Measurements from ENCODE around the gene RASA1. TPM values are rescaled to one million over a fixed set of nuclear protein-coding genes. Genes with fewer than 3 reads are reported as not detected.

The RASA1 gene
- total and polyA plus RNA-seq, 11 donors: 5.7 to 21.9 (median 17.6) TPM

DNA sequence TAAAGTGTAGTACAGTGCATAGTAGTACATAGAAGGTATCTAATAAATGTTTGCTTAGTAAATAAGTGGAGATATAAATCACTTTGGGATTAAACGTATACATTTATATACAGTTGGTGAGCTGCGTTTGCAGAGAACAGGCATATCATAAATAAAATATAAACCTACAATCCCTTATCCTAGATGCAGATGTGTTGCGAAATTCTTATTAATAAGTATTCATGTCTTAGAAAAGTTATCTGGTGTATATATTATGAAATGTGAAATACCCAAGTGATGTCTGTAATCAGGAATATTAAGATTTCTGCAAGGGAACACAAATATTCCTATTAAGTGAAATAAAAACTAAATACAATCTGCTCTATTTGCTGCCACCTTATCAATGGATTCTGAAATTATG, 136.2 kb downstream of the RASA1 start:
- intact Hi-C loops (cut with DNase I): loop anchor here in 5 of 10 donors (5.0 to 10.0 kb wide), 3 partner anchors 329 to 339 kb away; no protein-coding TSS in a partner anchor
- peaks cover 0 to 5% (median 0%) of the 10 kb centered on the region in 12 donors for H3K9me3 ChIP-seq
- TF ChIP-seq, protein P1, sequence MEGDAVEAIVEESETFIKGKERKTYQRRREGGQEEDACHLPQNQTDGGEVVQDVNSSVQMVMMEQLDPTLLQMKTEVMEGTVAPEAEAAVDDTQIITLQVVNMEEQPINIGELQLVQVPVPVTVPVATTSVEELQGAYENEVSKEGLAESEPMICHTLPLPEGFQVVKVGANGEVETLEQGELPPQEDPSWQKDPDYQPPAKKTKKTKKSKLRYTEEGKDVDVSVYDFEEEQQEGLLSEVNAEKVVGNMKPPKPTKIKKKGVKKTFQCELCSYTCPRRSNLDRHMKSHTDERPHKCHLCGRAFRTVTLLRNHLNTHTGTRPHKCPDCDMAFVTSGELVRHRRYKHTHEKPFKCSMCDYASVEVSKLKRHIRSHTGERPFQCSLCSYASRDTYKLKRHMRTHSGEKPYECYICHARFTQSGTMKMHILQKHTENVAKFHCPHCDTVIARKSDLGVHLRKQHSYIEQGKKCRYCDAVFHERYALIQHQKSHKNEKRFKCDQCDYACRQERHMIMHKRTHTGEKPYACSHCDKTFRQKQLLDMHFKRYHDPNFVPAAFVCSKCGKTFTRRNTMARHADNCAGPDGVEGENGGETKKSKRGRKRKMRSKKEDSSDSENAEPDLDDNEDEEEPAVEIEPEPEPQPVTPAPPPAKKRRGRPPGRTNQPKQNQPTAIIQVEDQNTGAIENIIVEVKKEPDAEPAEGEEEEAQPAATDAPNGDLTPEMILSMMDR (IDR thresholded peaks at IDR 0.05): no peak
- TF ChIP-seq POLR2A (IDR thresholded peaks at IDR 0.05): no peak
- H3K4me3 ChIP-seq: no peak overlapping the region
- ATAC-seq: no peak
- 92 to 96% (median 95%) methylated on average over 3 of the region's 3 CpGs for WGBS, 4 donors
- DNase-seq: no peak
- H3K27ac ChIP-seq: no peak overlapping the region
- H3K36me3 ChIP-seq: peaks cover 3 to 100% (median 94%) of the 10 kb centered on the region in 9 donors
- H3K4me1 ChIP-seq: peaks cover 0 to 43% (median 0%) of the 10 kb centered on the region in 12 donors
- no peaks in the 10 kb centered on the region for H3K27me3 ChIP-seq

DNA sequence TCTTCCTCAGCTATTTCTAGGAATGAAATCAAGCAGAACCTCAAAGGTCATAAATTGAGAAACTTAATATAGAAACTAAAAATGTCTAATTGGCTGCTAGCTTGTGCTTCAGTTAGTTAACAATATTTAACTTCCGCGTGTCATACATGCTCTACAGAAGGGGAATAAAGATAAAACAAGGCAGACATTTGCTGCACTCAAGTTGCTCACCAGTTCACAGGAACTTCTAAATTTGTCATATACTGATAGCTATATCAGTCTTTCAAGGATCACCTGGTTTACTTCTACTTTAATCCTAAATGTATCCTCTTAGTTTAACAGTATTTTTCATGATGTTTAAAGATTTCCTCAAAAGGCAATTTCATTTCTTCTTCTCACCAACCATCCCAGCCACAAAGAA, 136.7 kb downstream of the RASA1 start:
- H3K27ac ChIP-seq: no peak overlapping the region
- H3K4me3 ChIP-seq: no peak overlapping the region
- intact Hi-C loops (cut with DNase I): loop anchor here in 5 of 10 donors (5.0 to 10.0 kb wide), 3 partner anchors 330 to 340 kb away; no protein-coding TSS in a partner anchor
- H3K36me3 ChIP-seq: peaks cover 3 to 100% (median 94%) of the 10 kb centered on the region in 9 donors
- DNase-seq (no peak), ATAC-seq (no peak)
- peaks cover 0 to 42% (median 0%) of the 10 kb centered on the region in 12 donors for H3K4me1 ChIP-seq
- H3K9me3 ChIP-seq: peaks cover 0 to 5% (median 0%) of the 10 kb centered on the region in 12 donors
- TF ChIP-seq, protein P1 (IDR thresholded peaks at IDR 0.05): no peak
- TF ChIP-seq POLR2A (IDR thresholded peaks at IDR 0.05): no peak
- no peaks in the 10 kb centered on the region for H3K27me3 ChIP-seq
- WGBS, 4 donors: 49 to 57% (median 52%) methylated on average over 2 of the region's 2 CpGs

DNA sequence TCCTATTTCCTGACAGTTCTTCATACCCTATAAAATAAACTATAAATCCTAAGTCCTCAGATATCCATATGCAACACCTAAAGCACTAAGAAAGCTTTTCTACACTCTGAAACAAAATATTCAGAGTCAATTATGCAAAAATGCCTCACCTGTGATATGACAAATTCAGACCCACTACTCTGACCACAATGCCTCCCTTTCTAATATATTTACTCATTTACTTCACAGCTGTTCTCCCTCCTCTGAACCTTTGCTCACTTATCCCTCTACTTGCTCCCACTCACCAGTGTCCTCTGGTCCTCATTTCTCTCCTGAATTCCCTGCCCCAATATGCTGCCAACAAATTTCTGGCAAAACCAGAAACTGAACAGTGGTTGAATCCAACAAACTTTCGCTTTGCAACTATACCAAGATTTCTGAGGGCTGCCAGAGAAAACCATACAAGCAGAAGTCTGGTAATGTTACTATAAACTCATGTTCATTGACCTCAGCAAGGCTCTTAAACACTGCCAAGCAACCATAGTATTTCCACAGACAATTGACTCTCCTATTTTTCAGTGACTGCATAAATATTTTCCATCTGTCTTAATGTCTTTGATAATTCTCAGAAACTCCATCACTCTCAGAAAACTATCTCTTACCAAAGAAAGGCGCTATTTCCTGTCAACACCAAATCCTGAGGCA, 137.9 kb downstream of the RASA1 start:
- intact Hi-C loops (cut with DNase I): loop anchor here in 4 of 10 donors (10.0 kb wide), 2 partner anchors 331 to 341 kb away; no protein-coding TSS in a partner anchor
- DNase-seq (no peak), ATAC-seq (no peak)
- H3K4me1 ChIP-seq: peaks cover 0 to 32% (median 2%) of the 10 kb centered on the region in 12 donors
- H3K9me3 ChIP-seq: peaks cover 0 to 5% (median 0%) of the 10 kb centered on the region in 12 donors
- peaks cover 3 to 100% (median 91%) of the 10 kb centered on the region in 9 donors for H3K36me3 ChIP-seq
- WGBS, 4 donors: 80 to 85% (median 83%) methylated on average over 2 of the region's 2 CpGs
- H3K27ac ChIP-seq: no peak overlapping the region
- H3K4me3 ChIP-seq: no peak overlapping the region
- TF ChIP-seq, protein P1 (IDR thresholded peaks at IDR 0.05): no peak
- no peak for TF ChIP-seq POLR2A (IDR thresholded peaks at IDR 0.05)
- H3K27me3 ChIP-seq: no peaks in the 10 kb centered on the region

DNA sequence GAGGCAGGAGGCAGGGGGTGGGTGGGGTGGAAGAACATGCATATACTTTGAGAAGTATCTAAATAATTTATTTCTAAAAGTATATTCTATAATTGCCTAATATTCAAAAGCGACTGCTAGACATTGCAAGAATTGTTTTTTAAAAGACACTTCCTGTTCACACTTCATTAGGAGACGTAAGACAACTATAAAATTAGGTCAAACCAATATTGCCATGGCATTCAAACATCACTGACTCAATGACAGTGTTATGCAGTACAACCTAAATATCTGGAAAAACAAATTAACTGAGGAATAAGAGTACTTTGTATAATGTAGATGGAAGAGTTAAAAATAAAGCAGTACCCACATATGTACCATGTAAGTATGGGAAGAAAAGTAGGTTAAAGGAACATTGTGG, 140.5 kb downstream of the RASA1 start:
- Histone ChIP-seq H3K36me3 (peaks cover 0 to 80% (median 69%) of the 10 kb centered on the region in 9 donors), H3K4me1 (peaks cover 0 to 44% (median 15%) of the 10 kb centered on the region in 12 donors), H3K4me3 (no peak overlapping the region), H3K27ac (no peak overlapping the region), H3K9me3 (no peaks in the 10 kb centered on the region), H3K27me3 (no peaks in the 10 kb centered on the region)
- ATAC-seq: no peak
- no peak for DNase-seq
- WGBS, 4 donors: 66 to 84% (median 76%) methylated on average over 2 of the region's 2 CpGs
- intact Hi-C loops (cut with DNase I): loop anchor here in 4 of 10 donors (10.0 kb wide), 2 partner anchors 333 to 343 kb away; no protein-coding TSS in a partner anchor
- TF ChIP-seq, protein P1 (IDR thresholded peaks at IDR 0.05): no peak
- TF ChIP-seq POLR2A (IDR thresholded peaks at IDR 0.05): no peak
